H1 (cell line): ENCODE data around the gene UBE2V1. TPM values are rescaled to one million over a fixed set of nuclear protein-coding genes. Genes with fewer than 3 reads are reported as not detected.

Experiments
- BCL11A ChIP-seq, 2 experiments: IDR thresholded peaks; one replicate each; pipeline ENCODE4 v1.6.1; 2011; ENCODE audit warnings: low read depth in 2 of 2, low read length in 2 of 2, mild to moderate bottlenecking in 2 of 2
- GABPA ChIP-seq: IDR thresholded peaks from 2 replicates; pipeline ENCODE4 v1.6.1; 2011; ENCODE audit warnings: mild to moderate bottlenecking, low read length, moderate library complexity, borderline replicate concordance; ENCODE audit not compliant: insufficient read depth
- KDM1A ChIP-seq: fragments of 200-600, 300-600 bp; sonication (generic); IDR thresholded peaks from 2 replicates; pipeline ENCODE4 v1.7.1; 2016; ENCODE audit warnings: mild to moderate bottlenecking, low read length, borderline replicate concordance
- RAD21 ChIP-seq, 2 experiments: IDR thresholded peaks in 1 of 2; conservative IDR thresholded peaks in 1 of 2; 2 replicates each; pipeline ENCODE4 v1.6.1; 2011; ENCODE audit warnings: low read depth in 2 of 2, low read length in 2 of 2, improper control_type of control experiment in 1 of 2, inconsistent platforms in 1 of 2, mild to moderate bottlenecking in 1 of 2, moderate library complexity in 1 of 2
- SIN3A ChIP-seq, 2 experiments: IDR thresholded peaks in 1 of 2; conservative IDR thresholded peaks in 1 of 2; 2 replicates each; pipeline ENCODE4 v1.6.1; 2011 to 2012; ENCODE audit warnings: low read length in 2 of 2, improper control_type of control experiment in 1 of 2, low read depth in 1 of 2, mild to moderate bottlenecking in 1 of 2
- SP2 ChIP-seq: IDR thresholded peaks from 2 replicates; pipeline ENCODE4 v1.6.1; 2012; ENCODE audit warnings: mild to moderate bottlenecking, low read length, inconsistent platforms
- TEAD4 ChIP-seq: IDR thresholded peaks from 2 replicates; pipeline ENCODE4 v1.6.1; 2012; ENCODE audit warnings: low read depth, low read length, inconsistent platforms, mixed read lengths
- polyA plus RNA-seq, 7 experiments: library from polyadenylated mRNA; depleted of rRNA in 3 of 7; stranded (reverse) in 5 of 7; unstranded in 2 of 7; fragments of >200 nt in 5 of 7; fragments of 200-250 nt in 2 of 7; gene quantifications; 1 replicate in 5 of 7; 2 replicates in 1 of 7; 4 replicates in 1 of 7; pipeline versions ENCODE4 v1.2.1 to v1.2.3, GENCODE V29; 2011 to 2013; ENCODE audit warnings: missing spikeins in 2 of 7, mixed read lengths in 2 of 7
- total RNA-seq: library from RNA; stranded (reverse); fragmentation: NEBNext Ultra II Directional; extraction: Animal tissue kit (Norgen Biotek cat#: 25700); gene quantifications from 2 replicates; pipeline ENCODE4 v1.2.1, GENCODE V29; 2021
- TF ChIP-seq, protein P1 (sequence below): IDR thresholded peaks from 2 replicates; pipeline ENCODE4 v1.6.1; 2011; ENCODE audit warnings: low read depth, mild to moderate bottlenecking, low read length; ENCODE audit not compliant: insufficient read depth
- TF ChIP-seq, protein P2 (sequence below): IDR thresholded peaks from 2 replicates; pipeline ENCODE4 v1.6.1; 2012; ENCODE audit warnings: low read length, inconsistent platforms

Gene UBE2V1
- total and polyA plus RNA-seq, 2 of the 8 experiments (the other 6 are each of a cell fraction or from before 2014, with no cell fraction given) = 141 to 184 TPM

DNA sequence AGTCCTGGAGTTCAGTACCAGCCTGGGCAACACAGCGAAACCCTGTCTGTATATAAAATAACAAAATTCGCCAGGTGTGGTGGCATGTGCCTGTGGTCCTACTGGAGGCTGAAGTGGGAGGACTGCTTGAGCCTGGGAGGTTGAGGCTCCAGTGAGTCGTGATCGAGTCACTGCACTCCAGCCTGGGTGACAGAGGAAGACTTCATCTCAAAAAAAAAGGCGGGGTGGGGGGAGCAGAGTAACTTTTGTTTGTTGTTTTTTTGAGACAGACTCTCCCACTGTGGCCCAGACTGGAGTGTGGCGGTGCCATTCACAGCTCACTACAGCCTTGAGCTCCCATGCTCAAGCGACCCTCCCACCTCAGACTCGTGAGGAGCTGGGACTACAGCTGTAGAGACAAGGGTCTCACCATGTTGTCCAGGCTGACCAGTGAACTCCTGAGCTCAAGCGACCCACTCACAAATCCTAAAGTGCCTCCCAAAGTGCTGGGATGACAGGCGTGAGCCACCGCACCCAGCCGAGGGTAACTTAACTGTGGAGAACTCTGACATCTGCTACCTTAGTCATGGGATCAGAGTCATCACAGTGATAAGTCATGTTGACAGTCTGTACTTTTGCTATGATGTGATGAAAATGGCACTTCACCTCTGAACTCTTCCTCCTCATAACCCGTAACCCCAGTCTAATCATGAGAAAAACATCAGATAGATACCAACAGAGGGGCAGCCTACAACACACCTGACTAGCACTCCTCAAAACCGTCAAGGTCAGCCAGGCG, 24.1 kb upstream of the UBE2V1 start (continued):
- TF ChIP-seq, protein P1, sequence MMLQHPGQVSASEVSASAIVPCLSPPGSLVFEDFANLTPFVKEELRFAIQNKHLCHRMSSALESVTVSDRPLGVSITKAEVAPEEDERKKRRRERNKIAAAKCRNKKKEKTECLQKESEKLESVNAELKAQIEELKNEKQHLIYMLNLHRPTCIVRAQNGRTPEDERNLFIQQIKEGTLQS = no peak
- TF ChIP-seq KDM1A (no peak), SIN3A (conservative IDR thresholded peaks at IDR 0.05 in 1 of 2, IDR thresholded peaks at IDR 0.05 in 1 of 2; ENCODE audit: low read depth in 1 of 2, low read length in 2 of 2) (no peak), RAD21 (IDR thresholded peaks at IDR 0.05 in 1 of 2, conservative IDR thresholded peaks at IDR 0.05 in 1 of 2; ENCODE audit: low read depth in 2 of 2, low read length in 2 of 2) (no peak), SP2 (no peak), GABPA (no peak), TEAD4 (no peak), BCL11A (IDR thresholded peaks at IDR 0.05; ENCODE audit: low read depth in 2 of 2, low read length in 2 of 2) (no peak)
- TF ChIP-seq, protein P2, sequence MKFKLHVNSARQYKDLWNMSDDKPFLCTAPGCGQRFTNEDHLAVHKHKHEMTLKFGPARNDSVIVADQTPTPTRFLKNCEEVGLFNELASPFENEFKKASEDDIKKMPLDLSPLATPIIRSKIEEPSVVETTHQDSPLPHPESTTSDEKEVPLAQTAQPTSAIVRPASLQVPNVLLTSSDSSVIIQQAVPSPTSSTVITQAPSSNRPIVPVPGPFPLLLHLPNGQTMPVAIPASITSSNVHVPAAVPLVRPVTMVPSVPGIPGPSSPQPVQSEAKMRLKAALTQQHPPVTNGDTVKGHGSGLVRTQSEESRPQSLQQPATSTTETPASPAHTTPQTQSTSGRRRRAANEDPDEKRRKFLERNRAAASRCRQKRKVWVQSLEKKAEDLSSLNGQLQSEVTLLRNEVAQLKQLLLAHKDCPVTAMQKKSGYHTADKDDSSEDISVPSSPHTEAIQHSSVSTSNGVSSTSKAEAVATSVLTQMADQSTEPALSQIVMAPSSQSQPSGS = no peak
